ENCODE measurements around the gene PHGDH. TPM values are rescaled to one million over a fixed set of nuclear protein-coding genes. Genes with fewer than 3 reads are reported as not detected.
"Not testable (repeated sequence)": the region's sequence is repeated elsewhere in the genome, so short reads cannot be mapped to it uniquely, and the experiment has no call there.

The PHGDH gene
- total RNA-seq, 1 donor from 2014 or later = 92.6 TPM

DNA sequence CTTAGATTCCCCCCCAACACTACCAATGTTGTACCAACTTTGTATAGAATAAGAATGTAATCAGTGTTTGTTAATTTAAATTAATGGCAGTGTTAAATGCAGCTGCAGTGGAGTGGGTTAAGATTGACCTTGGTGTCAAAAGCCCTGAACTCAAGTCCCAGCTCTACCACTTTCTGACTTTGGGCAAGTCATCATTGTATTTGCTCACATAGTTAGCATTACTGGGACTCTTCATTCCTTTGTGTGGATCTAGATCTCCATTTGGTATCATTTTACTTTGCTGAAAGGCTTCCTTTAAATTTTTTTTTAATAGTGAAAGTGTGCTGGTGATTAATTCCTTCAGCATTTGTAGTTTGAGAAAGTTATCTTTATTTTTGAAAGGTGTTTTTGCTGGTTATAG is 22.2 kb upstream of the PHGDH start:
- no peak overlapping the region for H3K4me3 ChIP-seq
- intact Hi-C loops (cut with DNase I) = no loop called here
- DNase-seq (ENCODE audit: extremely low spot score in 2 of 2) = no peak
- no peaks in the 10 kb centered on the region for H3K9me3 ChIP-seq
- H3K27me3 ChIP-seq = no peaks in the 10 kb centered on the region
- TF ChIP-seq, protein P1, sequence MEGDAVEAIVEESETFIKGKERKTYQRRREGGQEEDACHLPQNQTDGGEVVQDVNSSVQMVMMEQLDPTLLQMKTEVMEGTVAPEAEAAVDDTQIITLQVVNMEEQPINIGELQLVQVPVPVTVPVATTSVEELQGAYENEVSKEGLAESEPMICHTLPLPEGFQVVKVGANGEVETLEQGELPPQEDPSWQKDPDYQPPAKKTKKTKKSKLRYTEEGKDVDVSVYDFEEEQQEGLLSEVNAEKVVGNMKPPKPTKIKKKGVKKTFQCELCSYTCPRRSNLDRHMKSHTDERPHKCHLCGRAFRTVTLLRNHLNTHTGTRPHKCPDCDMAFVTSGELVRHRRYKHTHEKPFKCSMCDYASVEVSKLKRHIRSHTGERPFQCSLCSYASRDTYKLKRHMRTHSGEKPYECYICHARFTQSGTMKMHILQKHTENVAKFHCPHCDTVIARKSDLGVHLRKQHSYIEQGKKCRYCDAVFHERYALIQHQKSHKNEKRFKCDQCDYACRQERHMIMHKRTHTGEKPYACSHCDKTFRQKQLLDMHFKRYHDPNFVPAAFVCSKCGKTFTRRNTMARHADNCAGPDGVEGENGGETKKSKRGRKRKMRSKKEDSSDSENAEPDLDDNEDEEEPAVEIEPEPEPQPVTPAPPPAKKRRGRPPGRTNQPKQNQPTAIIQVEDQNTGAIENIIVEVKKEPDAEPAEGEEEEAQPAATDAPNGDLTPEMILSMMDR (IDR thresholded peaks at IDR 0.05) = no peak
- TF ChIP-seq POLR2A (IDR thresholded peaks at IDR 0.05) (no peak), POLR2AphosphoS5 (IDR thresholded peaks at IDR 0.05; ENCODE audit: insufficient read depth in 1 of 2, low read depth in 1 of 2) (no peak)
- H3K4me1 ChIP-seq = peaks cover 8% of the 10 kb centered on the region
- no peak overlapping the region for H3K27ac ChIP-seq
- no peaks in the 10 kb centered on the region for H3K36me3 ChIP-seq

DNA sequence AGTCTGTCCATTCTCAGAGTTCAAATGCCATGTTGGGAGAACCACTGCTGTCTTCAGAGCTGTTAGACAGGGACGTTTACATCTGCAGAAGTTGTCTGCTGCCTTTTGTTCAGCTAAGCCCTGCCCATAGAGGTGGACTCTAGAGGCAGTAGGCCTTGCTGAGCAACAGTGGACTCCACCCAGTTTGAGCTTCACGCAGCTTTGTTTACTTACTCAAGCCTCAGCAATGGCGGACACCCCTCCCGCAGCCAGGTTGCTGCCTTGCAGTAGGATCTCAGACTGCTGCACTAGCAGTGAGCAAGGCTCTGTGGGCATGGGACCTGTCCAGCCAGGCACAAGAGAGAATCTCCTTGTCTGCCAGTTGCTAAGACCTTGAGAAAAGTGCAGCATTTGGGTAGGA is 14.9 kb upstream of the PHGDH start:
- DNase-seq (ENCODE audit: extremely low spot score in 2 of 2); H3K4me1 ChIP-seq; H3K9me3 ChIP-seq; H3K36me3 ChIP-seq; H3K27ac ChIP-seq; H3K4me3 ChIP-seq; intact Hi-C loops (cut with DNase I); H3K27me3 ChIP-seq: not testable (repeated sequence)

DNA sequence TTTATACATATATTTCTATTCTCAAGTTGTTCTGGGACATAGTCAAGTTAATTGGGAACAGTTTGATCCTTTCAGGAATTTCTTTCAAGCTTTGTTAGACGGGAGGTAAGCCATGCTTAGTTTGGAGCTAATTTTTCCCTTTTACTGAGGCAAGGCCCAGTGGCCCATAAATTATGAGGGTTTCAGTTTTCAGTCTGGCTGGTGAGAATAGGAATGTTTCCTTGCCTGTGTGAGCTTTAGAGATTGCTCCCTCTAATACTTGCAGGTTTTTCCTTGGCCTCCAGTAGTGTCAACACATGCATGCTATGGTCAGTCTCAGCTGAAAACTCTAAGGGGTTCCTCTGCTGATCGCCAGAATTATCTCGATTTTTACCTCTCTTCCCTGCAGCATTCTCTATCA is 14.1 kb upstream of the PHGDH start:
- intact Hi-C loops (cut with DNase I) = no loop called here
- no peak overlapping the region for H3K27ac ChIP-seq
- no peak for DNase-seq (ENCODE audit: extremely low spot score in 2 of 2)
- no peak overlapping the region for H3K4me3 ChIP-seq
- H3K4me1 ChIP-seq = no peaks in the 10 kb centered on the region
- no peaks in the 10 kb centered on the region for H3K9me3 ChIP-seq
- H3K27me3 ChIP-seq = no peaks in the 10 kb centered on the region
- TF ChIP-seq, protein P1 (IDR thresholded peaks at IDR 0.05) = no peak
- TF ChIP-seq POLR2A (IDR thresholded peaks at IDR 0.05) = no peak
- no peak for TF ChIP-seq POLR2AphosphoS5 (IDR thresholded peaks at IDR 0.05; ENCODE audit: insufficient read depth in 1 of 2, low read depth in 1 of 2)
- H3K36me3 ChIP-seq = no peaks in the 10 kb centered on the region

DNA sequence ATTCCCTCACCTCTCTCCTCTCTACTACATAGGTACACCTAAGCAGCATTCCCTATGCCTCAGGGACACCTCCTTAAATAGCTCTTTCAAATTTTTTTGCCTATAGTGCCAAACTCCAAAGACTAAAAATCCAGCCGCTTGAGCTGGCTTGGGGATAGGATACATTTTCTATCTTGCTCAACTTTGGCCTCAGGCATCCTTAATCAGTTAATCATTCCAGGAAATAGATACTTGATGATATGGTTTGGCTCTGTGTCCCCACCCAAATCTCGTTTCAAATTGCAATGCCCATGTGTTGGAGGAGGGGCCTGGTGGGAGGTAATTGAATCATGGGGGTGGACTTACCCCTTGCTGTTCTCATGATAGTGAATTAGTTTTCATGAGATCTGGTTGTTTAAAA is 11.4 kb upstream of the PHGDH start:
- no peaks in the 10 kb centered on the region for H3K9me3 ChIP-seq
- DNase-seq (ENCODE audit: extremely low spot score in 2 of 2) = no peak
- TF ChIP-seq, protein P1 (IDR thresholded peaks at IDR 0.05) = no peak
- TF ChIP-seq POLR2AphosphoS5 (IDR thresholded peaks at IDR 0.05; ENCODE audit: insufficient read depth in 1 of 2, low read depth in 1 of 2) (no peak), POLR2A (IDR thresholded peaks at IDR 0.05) (no peak)
- no peaks in the 10 kb centered on the region for H3K27me3 ChIP-seq
- no peak overlapping the region for H3K4me3 ChIP-seq
- intact Hi-C loops (cut with DNase I) = no loop called here
- no peak overlapping the region for H3K27ac ChIP-seq
- H3K36me3 ChIP-seq = no peaks in the 10 kb centered on the region
- no peaks in the 10 kb centered on the region for H3K4me1 ChIP-seq

- intact Hi-C loops (cut with DNase I) = no loop called here
- Histone ChIP-seq H3K4me1 (no peaks in the 10 kb centered on the region), H3K4me3 (no peak overlapping the region), H3K27me3 (no peaks in the 10 kb centered on the region), H3K27ac (no peak overlapping the region), H3K9me3 (no peaks in the 10 kb centered on the region), H3K36me3 (no peaks in the 10 kb centered on the region)
- DNase-seq (ENCODE audit: extremely low spot score in 2 of 2) = no peak
- TF ChIP-seq POLR2A (IDR thresholded peaks at IDR 0.05) (no peak), POLR2AphosphoS5 (IDR thresholded peaks at IDR 0.05; ENCODE audit: insufficient read depth in 1 of 2, low read depth in 1 of 2) (no peak)
- TF ChIP-seq, protein P1 (IDR thresholded peaks at IDR 0.05) = no peak
These were observed 10.1 kb upstream of the PHGDH start for GRCh38 chr1:119701659-119702058.

DNA sequence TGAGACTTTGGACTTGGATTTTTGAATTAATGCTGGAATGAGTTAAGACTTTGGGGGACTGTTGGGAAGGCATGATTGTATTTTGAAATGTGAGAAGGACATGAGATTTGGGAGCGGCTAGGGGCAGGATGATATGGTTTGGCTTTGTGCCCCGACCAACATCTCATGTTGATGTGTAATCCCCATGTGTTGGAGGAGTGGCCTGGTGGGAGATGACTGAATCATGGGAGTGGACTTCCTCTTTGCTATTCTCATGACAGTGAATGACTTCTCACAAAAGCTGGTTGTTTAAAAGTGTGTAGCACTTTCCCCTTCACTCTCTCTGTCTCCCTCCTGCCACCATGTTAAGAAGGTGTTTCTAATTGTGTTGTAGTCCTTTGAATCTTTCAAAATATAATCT is 9.3 kb upstream of the PHGDH start:
- Histone ChIP-seq H3K4me3 (no peak overlapping the region), H3K36me3 (no peaks in the 10 kb centered on the region), H3K4me1 (no peaks in the 10 kb centered on the region), H3K27me3 (no peaks in the 10 kb centered on the region), H3K9me3 (no peaks in the 10 kb centered on the region), H3K27ac (no peak overlapping the region)
- intact Hi-C loops (cut with DNase I) = no loop called here
- no peak for TF ChIP-seq POLR2A (IDR thresholded peaks at IDR 0.05)
- TF ChIP-seq, protein P1 (IDR thresholded peaks at IDR 0.05) = no peak
- TF ChIP-seq POLR2AphosphoS5 (IDR thresholded peaks at IDR 0.05; ENCODE audit: insufficient read depth in 1 of 2, low read depth in 1 of 2) = no peak
- DNase-seq (ENCODE audit: extremely low spot score in 2 of 2) = no peak
